Lower leg skin (tissue), 4 donors: Measurements from ENCODE around the gene STX1B. TPM values are rescaled to one million over a fixed set of nuclear protein-coding genes. Genes with fewer than 3 reads are reported as not detected.

ENCODE experiments used
- DNase-seq, 2 donors: peaks; one replicate each; pipeline ENCODE4 v3.0.0-alpha.2; 2019; ENCODE audit warnings: low spot score in 2 of 2
- H3K4me3 ChIP-seq: fragments of 200-600 bp; sonication (generic); 2 replicates; pipeline ENCODE4 v1.5.1; 2017; ENCODE audit warnings: mild to moderate bottlenecking, low read depth; ENCODE audit not compliant: poor library complexity, severe bottlenecking
- POLR2A ChIP-seq, 2 donors: fragments of 450-650 bp; IDR thresholded peaks; one replicate each; pipeline ENCODE4 v1.6.1; 2016 to 2017; ENCODE audit warnings: antibody characterized with exemption in 2 of 2, mild to moderate bottlenecking in 1 of 2, moderate library complexity in 1 of 2
- WGBS, 2 donors: methylation state at CpG; one replicate each; pipeline ENCODE4 v1.1.5; 2018; 5-methylcytosine and 5-hydroxymethylcytosine counted together
- intact Hi-C: fragments of 100-400 bp; cut with DNase I; formaldehyde crosslinking; loops from one replicate; pipeline ENCODE4 v1.15.0; 2023; ENCODE audit warnings: low total_unique reads
- total RNA-seq, 4 donors: library from RNA; depleted of rRNA; stranded (reverse); fragments of >200 nt; gene quantifications; one replicate each; pipeline ENCODE4 v1.1.0, GENCODE V29; 2016
- TF ChIP-seq, protein P1 (sequence below), 3 donors: fragments of 450-650 bp; IDR thresholded peaks; one replicate each; pipeline ENCODE4 v1.5.1; 2016; ENCODE audit warnings: antibody characterized with exemption in 3 of 3, mild to moderate bottlenecking in 3 of 3, moderate library complexity in 2 of 3

STX1B gene
- total RNA-seq, 4 donors from 2014 or later = 0.32 to 1.4 (median 0.44) TPM

DNA sequence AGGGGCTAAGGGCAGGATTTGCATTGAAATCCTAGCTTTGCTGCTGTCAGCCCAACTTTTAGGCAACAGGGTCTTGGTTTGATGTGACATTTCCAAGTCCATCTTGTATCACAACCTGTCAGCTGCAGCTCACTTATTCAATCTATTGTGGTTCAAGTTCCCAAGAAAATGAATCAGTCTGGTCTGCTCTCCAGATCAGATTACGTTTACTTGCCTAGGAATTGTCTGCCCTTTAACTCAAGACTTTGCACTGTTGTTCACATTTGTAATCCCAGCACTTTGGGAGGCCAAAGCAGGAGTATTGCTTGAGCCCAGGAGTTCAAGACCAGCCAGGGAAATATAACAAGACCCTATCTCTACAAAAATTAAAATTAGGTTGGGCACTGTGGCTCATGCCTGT is 32.9 kb upstream of the STX1B start:
- no peak for TF ChIP-seq POLR2A (IDR thresholded peaks at IDR 0.05)
- TF ChIP-seq, protein P1, sequence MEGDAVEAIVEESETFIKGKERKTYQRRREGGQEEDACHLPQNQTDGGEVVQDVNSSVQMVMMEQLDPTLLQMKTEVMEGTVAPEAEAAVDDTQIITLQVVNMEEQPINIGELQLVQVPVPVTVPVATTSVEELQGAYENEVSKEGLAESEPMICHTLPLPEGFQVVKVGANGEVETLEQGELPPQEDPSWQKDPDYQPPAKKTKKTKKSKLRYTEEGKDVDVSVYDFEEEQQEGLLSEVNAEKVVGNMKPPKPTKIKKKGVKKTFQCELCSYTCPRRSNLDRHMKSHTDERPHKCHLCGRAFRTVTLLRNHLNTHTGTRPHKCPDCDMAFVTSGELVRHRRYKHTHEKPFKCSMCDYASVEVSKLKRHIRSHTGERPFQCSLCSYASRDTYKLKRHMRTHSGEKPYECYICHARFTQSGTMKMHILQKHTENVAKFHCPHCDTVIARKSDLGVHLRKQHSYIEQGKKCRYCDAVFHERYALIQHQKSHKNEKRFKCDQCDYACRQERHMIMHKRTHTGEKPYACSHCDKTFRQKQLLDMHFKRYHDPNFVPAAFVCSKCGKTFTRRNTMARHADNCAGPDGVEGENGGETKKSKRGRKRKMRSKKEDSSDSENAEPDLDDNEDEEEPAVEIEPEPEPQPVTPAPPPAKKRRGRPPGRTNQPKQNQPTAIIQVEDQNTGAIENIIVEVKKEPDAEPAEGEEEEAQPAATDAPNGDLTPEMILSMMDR (IDR thresholded peaks at IDR 0.05) = no peak
- WGBS, 2 donors = 93 to 94% methylated on average over 1 of the region's 1 CpG
- H3K4me3 ChIP-seq = no peak overlapping the region
- DNase-seq = no peak
- intact Hi-C loops = no loop called here

DNA sequence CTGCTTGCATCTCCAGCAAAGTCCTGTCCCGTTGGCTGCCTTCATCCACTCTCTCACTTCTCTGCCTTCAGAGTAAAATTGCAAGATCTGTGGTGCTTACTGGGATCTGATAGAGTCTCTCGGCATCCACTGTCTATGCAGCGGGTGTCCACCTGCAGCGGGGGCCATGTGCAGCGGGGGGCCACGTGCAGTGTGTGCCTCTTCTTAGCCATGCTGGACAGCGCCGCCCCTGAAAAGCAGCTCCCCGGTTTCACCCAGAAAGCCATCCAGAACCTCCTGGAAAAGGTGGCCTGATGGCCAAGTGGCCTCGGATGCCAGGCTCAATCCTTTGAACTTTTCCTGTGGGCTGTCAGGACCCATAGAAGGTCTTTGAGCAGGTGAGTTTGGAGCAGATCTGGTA is 32.4 kb upstream of the STX1B start:
- H3K4me3 ChIP-seq = no peak overlapping the region
- intact Hi-C loops = no loop called here
- DNase-seq = no peak
- WGBS, 2 donors = 83 to 89% methylated on average over 10 of the region's 10 CpGs
- TF ChIP-seq POLR2A (IDR thresholded peaks at IDR 0.05) = no peak
- TF ChIP-seq, protein P1 (IDR thresholded peaks at IDR 0.05) = no peak

DNA sequence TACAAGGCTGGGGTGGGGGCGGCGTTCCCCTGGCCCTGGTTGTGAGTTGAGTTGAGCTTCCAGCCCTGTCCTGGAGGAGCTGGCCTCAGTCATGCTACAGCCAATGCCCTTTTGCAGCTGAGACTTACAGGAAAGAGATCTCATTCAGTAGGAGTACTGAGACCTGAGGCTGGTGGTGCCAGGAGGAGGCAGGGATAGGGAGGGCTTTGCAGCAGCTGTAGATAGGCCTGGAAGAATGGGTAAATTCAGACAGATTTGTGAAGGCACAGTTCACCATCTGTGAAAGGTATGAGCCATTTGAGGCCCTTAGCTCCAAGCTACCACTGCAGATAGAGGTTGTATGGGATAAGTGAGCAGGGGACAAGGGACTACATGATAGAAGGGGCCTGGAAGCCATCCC is 28.6 kb upstream of the STX1B start:
- TF ChIP-seq, protein P1 (IDR thresholded peaks at IDR 0.05) = no peak
- TF ChIP-seq POLR2A (IDR thresholded peaks at IDR 0.05) = no peak
- no peak overlapping the region for H3K4me3 ChIP-seq
- DNase-seq = no peak
- intact Hi-C loops = no loop called here
- 96 to 100% methylated on average over 2 of the region's 2 CpGs for WGBS, 2 donors

DNA sequence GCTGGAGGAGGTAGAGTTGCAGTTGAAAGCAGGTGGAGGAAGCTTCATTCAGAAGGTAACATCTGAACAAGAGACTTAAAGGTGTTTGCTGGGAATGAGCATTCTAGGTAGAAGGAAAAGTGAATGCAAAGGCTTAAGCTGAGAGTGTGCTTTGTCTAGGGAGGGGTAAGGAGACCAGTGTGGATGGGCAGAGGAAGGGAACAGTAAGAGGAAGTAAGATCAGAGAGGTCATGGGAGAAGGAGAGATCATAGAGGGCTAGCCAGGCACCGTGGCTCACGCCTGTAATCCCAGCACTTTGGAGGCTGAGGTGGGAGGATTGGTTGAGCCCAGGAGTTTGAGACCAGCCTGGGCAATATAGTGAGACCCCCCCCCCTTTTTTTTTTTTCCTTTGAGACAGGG is 26.3 kb upstream of the STX1B start:
- no peak for DNase-seq
- WGBS, 2 donors = 37 to 70% methylated on average over 2 of the region's 2 CpGs
- TF ChIP-seq, protein P1 (IDR thresholded peaks at IDR 0.05) = no peak
- no peak for TF ChIP-seq POLR2A (IDR thresholded peaks at IDR 0.05)
- no peak overlapping the region for H3K4me3 ChIP-seq
- intact Hi-C loops = no loop called here

DNA sequence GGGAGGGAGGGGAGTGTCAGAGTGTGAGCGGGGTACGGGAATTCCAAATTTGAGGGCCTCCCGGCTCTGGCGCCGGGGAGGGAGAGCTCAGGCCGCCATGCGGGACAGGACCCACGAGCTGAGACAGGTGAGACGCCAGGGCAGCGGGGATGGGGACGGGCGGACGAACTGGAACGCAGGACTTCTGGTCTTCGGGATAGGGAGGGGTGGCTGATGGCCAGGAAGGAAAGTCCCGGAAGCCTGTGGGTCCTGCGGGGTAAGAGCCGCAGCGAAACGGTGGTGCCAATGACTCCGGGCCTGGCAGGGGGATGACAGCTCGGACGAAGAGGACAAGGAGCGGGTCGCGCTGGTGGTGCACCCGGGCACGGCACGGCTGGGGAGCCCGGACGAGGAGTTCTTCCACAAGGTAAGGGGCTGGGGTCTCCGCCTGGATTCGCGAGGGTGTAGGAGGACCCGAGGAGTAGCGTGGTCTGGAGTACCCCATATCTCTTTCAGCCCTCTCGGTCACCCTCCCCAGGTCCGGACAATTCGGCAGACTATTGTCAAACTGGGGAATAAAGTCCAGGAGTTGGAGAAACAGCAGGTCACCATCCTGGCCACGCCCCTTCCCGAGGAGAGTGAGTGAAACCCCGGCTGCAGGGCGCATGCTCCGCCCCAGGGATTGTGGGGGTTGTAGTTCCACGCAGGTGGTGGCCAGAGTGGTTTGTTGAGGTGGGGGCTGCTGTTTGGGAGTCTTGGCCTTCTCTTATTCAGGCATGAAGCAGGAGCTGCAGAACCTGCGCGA is 23.5 kb upstream of the STX1B start:
- WGBS, 2 donors = 1% methylated on average over 44 to 46 of the region's 47 CpGs
- intact Hi-C loops = no loop called here
- peak overlapping the region; percentile 93 for H3K4me3 ChIP-seq
- peak; percentile 92 to 98 for DNase-seq
- TF ChIP-seq POLR2A (IDR thresholded peaks at IDR 0.05) = no peak
- TF ChIP-seq, protein P1 (IDR thresholded peaks at IDR 0.05) = no peak
